Posterior vena cava (tissue), 2 donors: Measurements from ENCODE around the gene COG3. TPM values are rescaled to one million over a fixed set of nuclear protein-coding genes. Genes with fewer than 3 reads are reported as not detected.
"Not testable (repeated sequence)": the region's sequence is repeated elsewhere in the genome, so short reads cannot be mapped to it uniquely, and the experiment has no call there.

Experiments used
- DNase-seq: peaks from one replicate; pipeline ENCODE4 v3.0.0-alpha.2; 2020; ENCODE audit warnings: low spot score
- intact Hi-C, 2 donors: fragments of 100-400 bp; cut with DNase I; formaldehyde crosslinking; loops; one replicate each; pipeline versions ENCODE4 v1.14.1 to v1.14.2; 2022 to 2023
- long read RNA-seq, 2 donors: library from polyadenylated mRNA; unstranded; transcript quantifications; one replicate each; pipeline ENCODE4 v2.0.0, GENCODE V29; 2020 to 2021
- total RNA-seq, 2 donors: library from RNA; stranded (reverse); fragmentation: NEBNext Ultra II Directional; extraction: Animal tissue kit (Norgen Biotek cat#: 25700); gene quantifications; one replicate each; pipeline ENCODE4 v1.2.1, GENCODE V29; 2021
- donor health status: DM: yes; HTN: yes; CAD: no.
- donor health status: DM: yes; HTN: yes; CAD: no.

The COG3 gene
- total RNA-seq, result 10 to 100 TPM; 21.7 to 27.9 TPM
- long read RNA-seq, donor 1, partial matches to known transcripts, result 0 of 2 reads
- long read RNA-seq, donor 1, other reads (novel, unspliced or antisense), result 1 of 2 reads
- long read RNA-seq, donor 2, partial matches to known transcripts, result 4 of 4 reads
- long read RNA-seq, donor 2, other reads (novel, unspliced or antisense), result 0 of 4 reads

GRCh38 chr13:45464687-45465453 is at the start of gene COG3:
Gene COG3, plus strand, starts transcription at chr13:45464939. Its CDS starts 98 bp downstream, at chr13:45465037.
- peak; percentile 97 for DNase-seq
- intact Hi-C loops, result loop anchor here in 1 of 2 donors (10.0 kb wide), 1 partner anchor 90 kb away; no protein-coding TSS in a partner anchor

- DNase-seq, result no peak
- intact Hi-C loops, result no loop called here
These were observed 49.6 kb upstream of the COG3 start for GRCh38 chr13:45415112-45415511.

GRCh38 chr13:45416516-45417128 is 48.1 kb upstream of the COG3 start:
- DNase-seq, result no peak
- intact Hi-C loops, result no loop called here

GRCh38 chr13:45417790-45418534 is 46.8 kb upstream of the COG3 start, which contains the start of gene SLC25A30:
Gene SLC25A30, minus strand, starts transcription at chr13:45418373. Its CDS starts 6,948 bp downstream, at chr13:45411425.
- intact Hi-C loops, result no loop called here

GRCh38 chr13:45419389-45419788 is 45.4 kb upstream of the COG3 start:
- DNase-seq, intact Hi-C loops: not testable (repeated sequence)

More at GRCh38 chr13:45417790-45418534, 46.8 kb upstream of the COG3 start, which contains the start of gene SLC25A30:
- DNase-seq, result peak; percentile 97

- DNase-seq, result no peak
- intact Hi-C loops, result loop anchor here in 1 of 2 donors (5.0 kb wide), 1 partner anchor 1298 kb away; no protein-coding TSS in a partner anchor
These were observed 44.8 kb upstream of the COG3 start for GRCh38 chr13:45419945-45420344.

GRCh38 chr13:45422731-45423292 is 41.9 kb upstream of the COG3 start:
- intact Hi-C loops, result loop anchor here in 1 of 2 donors (5.0 kb wide), 1 partner anchor 1301 kb away; no protein-coding TSS in a partner anchor
- DNase-seq, result no peak

- DNase-seq, intact Hi-C loops: not testable (repeated sequence)
These were observed 38.5 kb upstream of the COG3 start for GRCh38 chr13:45426056-45426841.

GRCh38 chr13:45432737-45433380 is 31.9 kb upstream of the COG3 start:
- DNase-seq, result no peak
- intact Hi-C loops, result no loop called here

- intact Hi-C loops, result no loop called here
- no peak for DNase-seq
These were observed 31.4 kb upstream of the COG3 start for GRCh38 chr13:45433381-45433790.

GRCh38 chr13:45434556-45435371 is 30.0 kb upstream of the COG3 start:
- DNase-seq, result no peak
- intact Hi-C loops, result no loop called here

GRCh38 chr13:45436332-45436731 is 28.4 kb upstream of the COG3 start:
- intact Hi-C loops, result no loop called here
- DNase-seq, result no peak

GRCh38 chr13:45436953-45437352 is 27.8 kb upstream of the COG3 start:
- intact Hi-C loops, result no loop called here
- no peak for DNase-seq

GRCh38 chr13:45437947-45438346 is 26.8 kb upstream of the COG3 start:
- no peak for DNase-seq
- intact Hi-C loops, result no loop called here

- intact Hi-C loops, result no loop called here
- no peak for DNase-seq
These were observed 25.7 kb upstream of the COG3 start for GRCh38 chr13:45439008-45439407.

GRCh38 chr13:45439781-45440462 is 24.8 kb upstream of the COG3 start:
- intact Hi-C loops, result no loop called here
- no peak for DNase-seq
